Kidney glomerular epithelial cell (primary cell): ENCODE measurements around the gene ADGRG1.

Experiments
- DNase-seq: peaks from one replicate; lab custom pipeline; 2025; lab: John Stamatoyannopoulos, UW

ADGRG1 gene

GRCh38 chr16:57648581-57649442, 20.4 kb downstream of the ADGRG1 start:
- DNase-seq, result peak; percentile 76

- DNase-seq, result no peak
Measured at GRCh38 chr16:57649443-57649751, 21.0 kb downstream of the ADGRG1 start.

- no peak for DNase-seq
Measured at GRCh38 chr16:57649846-57650245, 21.4 kb downstream of the ADGRG1 start.

GRCh38 chr16:57651344-57652333, 23.2 kb downstream of the ADGRG1 start:
- no peak for DNase-seq

GRCh38 chr16:57652695-57653471, 24.5 kb downstream of the ADGRG1 start:
- no peak for DNase-seq

- no peak for DNase-seq
Measured at GRCh38 chr16:57653936-57654335, 25.5 kb downstream of the ADGRG1 start.

GRCh38 chr16:57656342-57656955, 28.0 kb downstream of the ADGRG1 start:
- DNase-seq, result no peak

GRCh38 chr16:57657228-57657627, 28.8 kb downstream of the ADGRG1 start:
- no peak for DNase-seq

GRCh38 chr16:57658130-57658877, 29.9 kb downstream of the ADGRG1 start:
- no peak for DNase-seq

- no peak for DNase-seq
Measured at GRCh38 chr16:57658878-57659674, 30.6 kb downstream of the ADGRG1 start.

- no peak for DNase-seq
Measured at GRCh38 chr16:57660715-57661463, 32.5 kb downstream of the ADGRG1 start.

- DNase-seq, result no peak
Measured at GRCh38 chr16:57661510-57661909, 33.1 kb downstream of the ADGRG1 start.

GRCh38 chr16:57661936-57662906, 33.8 kb downstream of the ADGRG1 start:
- DNase-seq, result no peak

- DNase-seq, result no peak
Measured at GRCh38 chr16:57663436-57663835, 35.0 kb downstream of the ADGRG1 start.

- no peak for DNase-seq
Measured at GRCh38 chr16:57663917-57664661, 35.7 kb downstream of the ADGRG1 start.

GRCh38 chr16:57664662-57665025, 36.2 kb downstream of the ADGRG1 start:
- no peak for DNase-seq

- DNase-seq, result no peak
Measured at GRCh38 chr16:57665541-57665940, 37.1 kb downstream of the ADGRG1 start.
